ENCODE data around the gene POLR3K.

Gene POLR3K

DNA sequence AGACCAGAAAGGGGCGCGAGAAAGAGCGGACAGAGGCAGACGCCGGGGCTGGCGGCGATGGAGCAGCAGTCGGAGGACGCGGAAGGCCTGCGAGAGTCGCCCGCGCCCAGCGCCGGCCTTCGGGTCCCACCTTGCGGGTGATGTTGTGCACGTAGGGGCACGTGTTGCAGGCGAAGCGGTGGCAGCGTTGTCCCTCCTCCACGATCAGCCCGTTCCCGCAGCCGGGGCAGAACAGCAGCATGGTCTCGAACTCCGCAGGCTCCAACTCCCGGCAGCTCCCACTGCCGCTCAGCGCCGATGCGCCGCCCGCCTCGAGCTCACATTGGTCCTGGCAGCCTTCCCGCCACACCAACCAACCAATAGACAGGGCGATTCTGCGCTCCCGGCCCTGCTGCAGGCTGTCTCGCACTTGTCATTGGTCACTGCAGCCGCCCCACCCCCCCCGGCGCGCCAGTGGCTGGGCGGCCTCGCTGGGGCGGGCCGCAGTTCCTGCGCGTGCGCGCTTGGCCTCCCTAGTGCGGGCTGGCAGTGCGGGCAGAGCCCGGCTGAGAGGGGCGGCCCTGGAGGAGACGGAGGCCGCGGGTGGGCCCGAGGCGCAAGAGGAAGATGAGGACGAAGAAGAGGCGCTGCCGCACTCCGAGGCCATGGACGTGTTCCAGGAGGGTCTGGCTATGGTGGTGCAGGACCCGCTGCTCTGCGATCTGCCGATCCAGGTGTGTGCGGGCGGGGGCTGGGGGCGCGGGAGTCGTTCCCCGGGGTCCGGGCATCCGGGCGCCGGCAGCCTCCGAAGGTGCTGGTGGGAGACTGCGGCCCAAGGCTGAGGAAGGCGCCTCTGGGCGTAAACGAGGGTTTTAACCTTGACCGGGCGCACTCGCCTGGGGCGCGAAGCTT lies at the start of gene POLR3K, which contains the start of gene SNRNP25:
Gene POLR3K, minus strand, starts transcription at position 263 of the 891 bp plus-strand sequence. Its CDS starts 22 bp downstream, at position 241.
Gene SNRNP25, plus strand, starts transcription at position 483 of the 891 bp plus-strand sequence. Its CDS starts 189 bp downstream, at position 672.
- FAIRE-seq, result no peak

DNA sequence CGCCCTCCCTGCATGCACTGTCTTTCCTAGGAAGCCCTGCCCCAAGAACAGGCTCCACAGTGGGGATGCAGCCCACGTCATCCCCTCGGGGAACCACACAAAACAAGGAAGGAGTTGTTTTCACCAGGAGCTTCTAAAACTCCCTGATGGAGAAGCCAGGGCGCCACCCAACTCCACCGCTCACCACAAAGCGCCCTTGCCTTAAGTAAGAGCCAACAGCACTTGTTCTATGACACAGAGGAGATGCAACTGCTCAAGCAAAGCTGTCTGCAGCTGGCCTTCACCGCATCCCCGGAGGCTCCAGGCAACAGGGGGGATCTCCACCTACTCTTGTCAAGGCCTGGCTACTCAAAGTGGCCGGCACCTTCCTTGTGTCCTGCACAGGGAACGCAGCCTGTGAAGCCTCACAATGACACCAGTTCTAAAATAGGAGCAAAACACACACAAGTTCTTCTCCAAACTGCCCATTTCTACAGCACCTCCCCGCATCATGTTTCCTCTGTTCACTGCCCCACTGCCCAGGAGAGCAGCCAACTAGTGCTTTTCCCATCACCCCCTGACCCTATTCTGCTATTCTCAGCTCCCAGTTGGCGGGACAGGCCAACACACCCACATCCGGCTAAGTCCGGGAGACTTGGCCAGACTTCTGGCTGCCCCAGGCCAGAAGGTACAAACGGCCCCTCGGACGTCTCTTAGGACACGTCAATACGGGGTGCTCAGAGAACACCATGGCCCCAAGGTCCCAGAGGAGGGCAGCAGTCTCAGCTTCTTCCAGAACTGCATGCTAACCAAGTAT lies 48.9 kb upstream of the POLR3K start:
- no peak for FAIRE-seq

DNA sequence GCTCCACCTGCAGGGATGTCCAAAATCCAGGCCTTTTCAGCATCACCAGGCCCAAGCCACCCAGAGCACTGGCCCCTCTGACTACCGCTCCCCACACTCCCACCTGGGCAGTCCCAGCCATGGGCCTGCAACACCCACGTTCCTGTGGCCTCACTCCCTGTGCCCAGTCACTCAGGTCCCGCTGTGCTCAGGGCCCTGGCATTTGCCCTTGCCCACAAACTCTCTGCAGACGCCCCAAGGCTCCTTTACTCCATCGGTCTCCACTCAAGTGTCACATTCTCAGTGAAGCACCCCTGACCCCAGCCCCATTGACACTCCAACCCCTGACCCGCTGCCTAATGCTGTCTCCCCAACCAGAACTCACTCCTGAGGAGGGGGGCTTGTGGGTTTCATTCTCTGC lies 48.2 kb upstream of the POLR3K start:
- FAIRE-seq, result no peak

DNA sequence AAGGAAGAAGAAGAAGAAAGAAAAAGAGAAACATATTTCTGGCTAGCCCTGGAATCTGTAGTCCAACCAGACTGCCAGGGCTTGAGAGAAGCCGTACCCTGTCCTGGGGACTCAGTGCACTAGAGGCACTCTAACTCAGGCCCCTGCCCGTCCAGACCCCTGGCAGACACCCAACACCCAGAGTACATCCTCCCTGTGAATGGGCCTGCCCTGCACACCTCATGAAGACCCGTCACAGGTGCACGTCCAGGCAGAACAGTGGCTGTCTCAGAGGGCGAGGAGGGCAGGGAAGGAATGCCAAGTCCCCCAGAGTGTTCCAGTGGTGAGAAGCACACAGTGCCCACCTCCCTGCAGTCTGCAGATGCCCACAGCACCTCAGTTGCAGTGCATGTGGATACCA lies 47.6 kb upstream of the POLR3K start:
- FAIRE-seq, result no peak

DNA sequence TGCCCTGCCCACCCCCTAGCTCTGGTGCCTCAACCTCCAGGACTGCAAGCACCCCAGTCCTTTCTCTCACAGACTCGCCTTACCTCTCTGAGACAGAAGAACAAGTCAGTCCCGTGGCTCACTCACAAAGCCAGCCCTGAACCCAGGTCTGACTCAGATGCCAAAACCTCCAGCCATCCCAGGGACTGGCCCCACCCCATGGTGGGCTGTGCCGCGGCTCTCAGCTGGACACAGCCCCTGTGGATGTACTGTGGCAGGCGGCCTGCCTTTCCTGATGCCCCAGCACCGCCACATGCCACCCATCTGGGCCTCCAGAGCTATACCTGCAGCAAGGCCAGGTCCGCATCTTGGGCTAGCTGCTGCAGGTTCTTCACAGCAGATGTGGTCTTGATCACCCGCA lies 44.4 kb upstream of the POLR3K start:
- no peak for FAIRE-seq

DNA sequence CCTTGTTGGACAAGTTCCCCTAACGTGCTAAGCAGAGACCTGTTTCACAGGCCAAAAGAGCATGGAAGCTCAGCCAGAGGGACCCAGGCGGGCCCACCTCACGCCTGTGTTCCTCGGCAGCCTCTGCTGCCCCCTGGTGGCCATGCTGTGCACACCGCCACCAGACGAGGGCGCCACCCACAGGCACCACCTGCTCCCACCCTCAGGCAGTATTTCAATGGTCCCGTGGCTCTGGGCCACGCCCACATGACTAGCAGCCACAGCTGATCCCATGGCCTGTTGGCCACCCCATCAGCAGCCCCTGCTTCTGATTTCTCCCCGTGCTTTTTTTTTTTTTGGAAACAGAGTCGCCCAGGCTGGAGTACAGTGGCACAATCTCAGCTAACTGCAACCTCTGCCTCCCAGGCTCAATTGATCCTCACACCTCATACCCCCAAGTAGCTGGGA lies 43.5 kb upstream of the POLR3K start:
- no peak for FAIRE-seq

DNA sequence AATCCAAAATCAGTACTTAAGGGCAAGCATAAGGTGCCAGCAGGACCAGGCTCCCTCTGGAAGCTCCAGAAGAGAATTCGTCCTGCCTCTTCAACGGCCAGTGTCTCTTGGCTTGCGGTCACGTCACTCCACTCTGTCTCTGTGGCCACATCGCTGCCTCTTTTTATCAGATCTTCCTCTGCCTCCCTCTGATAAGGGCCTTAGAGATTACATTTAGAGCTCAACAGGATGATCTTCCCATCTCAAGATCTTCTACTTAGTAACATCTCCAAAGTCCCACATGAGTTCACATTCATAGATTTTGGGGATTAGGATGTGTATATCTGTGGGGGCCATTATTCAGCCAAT lies 41.5 kb upstream of the POLR3K start:
- no peak for FAIRE-seq

DNA sequence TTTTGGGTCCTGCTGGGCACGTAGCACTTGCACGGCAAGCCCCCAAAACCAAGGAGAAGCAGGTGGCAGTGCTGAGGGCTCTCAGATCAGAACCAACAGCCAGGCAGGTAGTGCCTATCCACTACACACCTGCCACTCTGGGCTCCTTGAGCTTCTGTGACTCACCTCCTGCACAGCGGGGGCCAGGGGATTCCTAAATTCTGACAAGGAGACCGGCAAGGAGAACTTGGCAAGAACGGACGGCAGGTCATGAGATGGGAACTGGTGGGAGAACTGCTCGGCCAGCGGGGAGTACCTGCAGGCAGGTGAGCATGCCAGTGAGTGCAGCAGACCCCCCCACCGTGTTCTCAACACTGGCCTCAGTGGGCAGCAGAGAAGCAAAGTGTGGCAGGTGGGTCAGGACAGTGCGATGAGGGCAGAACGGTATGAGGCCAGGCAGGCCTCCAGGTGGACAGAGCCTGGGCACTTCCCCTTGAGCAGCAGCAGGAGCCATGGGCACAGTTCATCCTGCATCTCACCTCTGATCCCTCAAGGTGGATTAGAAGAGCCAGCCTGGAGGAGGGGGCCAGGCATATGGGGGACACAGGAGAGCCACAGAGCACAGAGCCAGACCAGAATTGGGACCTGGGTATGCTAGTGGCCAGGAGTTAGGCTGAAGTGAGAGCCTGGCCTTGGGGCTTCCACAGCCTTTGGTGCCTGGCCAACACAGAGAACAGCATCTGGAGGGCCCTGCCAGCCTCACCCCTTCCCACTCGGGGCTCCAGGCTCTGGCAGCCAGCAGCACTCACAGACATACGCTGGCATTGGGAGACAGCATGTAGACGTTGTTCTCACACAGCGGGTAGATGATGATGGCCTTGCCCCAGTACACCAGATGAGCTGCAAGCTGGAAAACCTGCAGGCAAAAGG lies 39.3 kb upstream of the POLR3K start:
- no peak for FAIRE-seq

DNA sequence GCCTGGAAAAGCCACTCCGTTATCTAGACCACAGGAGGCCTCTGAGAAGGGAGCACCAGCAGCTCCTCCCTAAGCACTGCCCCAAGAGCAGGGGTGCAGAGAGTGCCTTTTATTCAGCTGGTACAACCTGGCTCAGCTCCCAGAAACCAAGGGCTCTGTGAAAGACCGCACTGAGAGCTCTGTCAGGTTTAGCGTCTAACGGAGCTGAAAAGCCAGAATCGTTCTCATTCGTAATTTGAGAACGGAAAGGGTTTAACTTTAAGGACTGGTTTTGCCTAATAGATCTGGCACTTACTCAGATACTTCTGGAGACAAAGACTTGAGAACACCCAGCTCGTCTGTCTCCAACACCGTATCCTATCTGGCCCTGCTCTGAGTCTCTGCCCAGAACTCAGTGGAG lies 38.1 kb upstream of the POLR3K start:
- no peak for FAIRE-seq

DNA sequence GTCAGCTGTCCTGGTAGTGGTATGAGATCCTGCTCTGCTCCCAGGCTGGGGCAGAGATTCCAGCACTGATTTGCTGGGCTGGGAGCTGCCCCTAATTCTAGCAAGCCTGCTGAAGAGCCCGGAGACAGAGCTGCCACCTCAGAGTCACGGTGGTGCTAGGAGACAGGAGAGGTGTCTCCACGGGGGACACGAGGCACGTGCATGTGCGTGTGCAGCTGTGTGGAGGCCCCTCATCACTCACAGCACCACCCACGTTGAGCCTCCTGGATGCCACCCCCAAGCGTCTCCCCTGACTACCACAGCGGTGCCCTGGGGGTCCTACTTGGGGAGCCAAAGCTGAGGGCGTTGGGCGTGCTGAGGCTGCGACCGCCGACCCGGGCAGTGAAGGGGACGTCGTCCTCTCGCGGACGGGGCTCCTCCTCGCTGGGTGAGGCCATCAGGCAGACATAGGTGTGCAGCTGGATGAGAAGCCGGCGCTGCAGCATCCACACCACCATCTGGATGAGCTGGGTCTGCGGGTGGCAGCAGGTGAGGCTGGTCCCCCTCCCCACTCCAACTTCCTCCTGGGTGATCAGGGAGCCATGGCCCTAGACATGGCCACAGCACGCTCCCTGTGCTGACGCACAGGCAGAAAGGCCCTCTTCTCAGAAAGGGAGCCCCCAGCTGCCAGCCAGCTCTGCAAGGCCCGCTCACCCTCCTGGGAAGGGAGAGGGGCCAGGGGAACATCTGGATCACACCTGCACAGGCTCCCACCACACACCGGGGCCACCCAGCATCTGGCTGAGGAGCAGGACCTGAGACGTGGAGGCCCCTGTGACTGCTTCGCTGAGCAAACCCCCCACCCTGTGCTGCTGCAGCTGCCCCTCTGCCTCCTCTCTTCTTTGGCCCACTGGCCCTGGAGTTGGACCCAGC lies 36.2 kb upstream of the POLR3K start:
- FAIRE-seq, result no peak

DNA sequence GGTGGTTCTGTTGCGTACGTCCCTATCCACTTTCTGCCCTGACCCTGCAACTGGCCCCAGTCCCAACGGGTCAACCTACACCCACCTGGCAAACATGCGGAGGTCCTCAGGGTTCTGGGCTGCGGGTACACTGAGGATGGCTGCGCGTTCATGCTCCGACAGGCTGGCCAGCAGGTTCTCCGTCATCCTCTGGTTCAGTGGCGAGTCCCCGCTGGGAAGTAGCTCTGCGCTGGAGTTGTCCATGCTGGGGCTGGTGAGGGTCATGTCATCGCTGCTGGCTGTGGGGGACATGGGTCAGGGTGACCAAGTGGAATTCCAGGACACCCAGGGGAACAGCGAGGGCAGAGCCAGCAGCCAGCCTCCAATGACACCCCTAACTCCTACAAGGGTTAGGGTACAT lies 35.2 kb upstream of the POLR3K start:
- no peak for FAIRE-seq

DNA sequence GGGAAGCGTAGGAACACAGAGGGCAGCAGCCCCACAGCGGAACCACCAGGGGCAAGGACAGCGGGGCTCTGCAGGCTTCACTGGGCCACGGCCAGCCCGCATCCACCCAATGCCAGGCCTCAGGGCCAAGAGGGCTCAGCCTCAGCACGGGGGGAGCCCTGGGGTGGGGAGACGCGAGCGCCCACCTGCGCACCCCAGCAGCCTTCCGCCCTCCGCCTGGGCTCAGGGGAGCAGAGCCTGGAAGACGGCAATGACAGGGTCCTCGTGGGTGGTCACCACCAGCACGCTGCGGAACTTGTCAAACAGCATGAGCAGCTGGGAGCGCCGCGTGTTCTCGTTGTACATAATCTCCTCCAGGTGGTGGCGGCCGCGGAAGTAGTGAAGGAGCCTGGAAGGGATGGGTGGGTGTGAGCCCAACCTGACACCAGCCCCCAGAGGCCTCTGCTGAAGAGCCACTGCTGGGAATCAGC lies 33.1 kb upstream of the POLR3K start:
- FAIRE-seq, result no peak

DNA sequence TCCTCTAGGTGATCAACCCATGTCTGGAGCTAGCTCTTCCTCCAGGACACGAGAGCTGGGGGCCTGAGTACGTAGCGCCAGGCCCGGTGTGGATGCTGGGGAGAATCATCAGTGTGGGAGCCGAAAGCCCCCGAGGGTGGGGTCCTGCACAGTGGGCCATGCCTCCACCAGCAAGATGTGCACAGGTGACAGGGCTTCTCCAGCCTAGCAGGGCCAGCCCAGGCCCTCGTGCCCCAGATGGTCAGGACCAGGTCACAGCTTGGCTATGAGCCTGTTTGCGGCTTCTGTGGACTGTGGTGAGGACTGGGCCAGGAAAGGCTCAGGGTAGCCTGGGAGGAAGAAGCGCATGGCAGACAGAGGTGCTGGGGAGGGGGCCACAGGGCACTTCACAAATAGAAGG lies 32.5 kb upstream of the POLR3K start:
- FAIRE-seq, result no peak

DNA sequence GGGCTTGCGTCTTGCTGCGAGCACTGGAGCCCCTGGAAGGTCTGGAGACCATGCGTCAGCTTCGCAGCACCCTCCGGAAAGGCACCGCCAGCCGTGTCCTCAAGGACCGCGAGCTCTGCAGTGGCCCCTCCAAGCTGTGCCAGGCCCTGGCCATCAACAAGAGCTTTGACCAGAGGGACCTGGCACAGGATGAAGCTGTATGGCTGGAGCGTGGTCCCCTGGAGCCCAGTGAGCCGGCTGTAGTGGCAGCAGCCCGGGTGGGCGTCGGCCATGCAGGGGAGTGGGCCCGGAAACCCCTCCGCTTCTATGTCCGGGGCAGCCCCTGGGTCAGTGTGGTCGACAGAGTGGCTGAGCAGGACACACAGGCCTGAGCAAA lies 32.0 kb upstream of the POLR3K start:
- FAIRE-seq, result no peak

DNA sequence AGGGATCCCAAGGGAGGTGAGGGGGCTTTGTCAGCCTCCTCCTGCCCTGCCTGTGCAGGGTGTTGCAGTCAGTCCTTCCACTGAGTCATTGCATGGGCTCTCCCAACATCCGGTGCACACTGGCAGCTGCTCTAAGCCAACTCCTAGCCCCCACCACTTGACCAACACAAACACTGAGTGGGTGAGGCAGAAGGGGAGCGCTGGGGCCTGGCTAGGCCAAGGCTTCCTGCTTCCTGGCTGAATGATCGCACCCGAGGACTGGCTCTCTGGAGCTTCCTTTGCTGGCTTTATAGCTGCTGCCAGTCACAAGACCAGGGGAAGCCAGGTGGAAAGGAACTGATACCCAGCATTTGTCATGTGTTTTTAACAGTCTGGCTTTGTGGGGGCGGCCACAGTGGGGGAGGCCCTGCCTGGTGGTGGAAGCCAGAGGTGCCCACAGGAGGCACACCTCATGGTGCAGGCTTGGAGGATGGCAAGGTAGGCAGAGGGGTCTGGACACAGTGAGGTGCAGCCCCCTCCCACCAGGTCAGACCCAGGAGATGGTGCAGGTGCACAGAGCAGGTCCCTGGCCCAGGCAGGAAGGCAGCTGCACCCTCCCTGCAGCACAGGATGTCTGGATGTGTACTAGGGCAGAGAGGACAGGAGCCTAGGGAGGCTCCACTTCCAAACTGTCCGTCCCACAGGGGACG lies 31.5 kb upstream of the POLR3K start:
- FAIRE-seq, result no peak

DNA sequence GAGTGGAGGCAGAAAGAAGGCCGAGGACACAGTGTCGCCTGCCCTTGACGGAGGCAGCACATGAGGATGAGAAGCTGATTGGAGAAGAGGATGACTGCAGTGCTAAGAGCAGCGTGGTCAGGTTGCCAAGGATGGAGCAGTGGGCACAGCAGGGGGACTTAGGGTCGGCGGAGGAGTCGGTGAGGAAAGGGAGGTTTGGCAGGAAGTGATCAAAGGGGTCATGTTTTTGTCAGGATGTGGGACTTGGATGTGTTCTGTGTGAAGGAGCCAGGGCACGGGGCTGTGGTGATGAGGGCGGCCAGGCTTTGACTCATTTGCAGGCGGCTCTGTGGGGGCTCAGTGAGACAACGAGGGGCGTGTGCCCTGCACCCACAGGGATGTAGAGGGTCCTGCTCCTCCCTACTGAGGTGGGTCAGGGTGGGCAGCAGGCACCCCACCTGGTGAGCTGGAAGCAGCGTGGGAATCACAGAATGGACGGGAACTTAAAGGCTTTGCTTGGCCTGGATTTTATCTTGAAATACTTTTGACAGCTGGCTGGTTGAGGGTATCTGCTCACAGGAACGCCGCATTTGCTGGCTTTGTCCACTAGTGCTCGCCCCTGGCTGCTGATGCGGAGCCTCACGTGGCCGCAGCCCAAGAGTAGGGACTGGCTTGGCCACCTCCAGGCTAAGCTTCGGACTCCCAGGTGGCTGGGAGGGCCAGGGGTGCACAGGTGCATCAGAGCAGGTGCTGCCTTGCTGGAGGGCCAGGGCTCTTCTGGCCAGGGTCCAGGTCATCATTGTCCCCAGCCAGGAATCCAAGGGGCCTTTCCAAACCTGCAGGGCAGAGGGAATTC lies 30.6 kb upstream of the POLR3K start:
- no peak for FAIRE-seq

DNA sequence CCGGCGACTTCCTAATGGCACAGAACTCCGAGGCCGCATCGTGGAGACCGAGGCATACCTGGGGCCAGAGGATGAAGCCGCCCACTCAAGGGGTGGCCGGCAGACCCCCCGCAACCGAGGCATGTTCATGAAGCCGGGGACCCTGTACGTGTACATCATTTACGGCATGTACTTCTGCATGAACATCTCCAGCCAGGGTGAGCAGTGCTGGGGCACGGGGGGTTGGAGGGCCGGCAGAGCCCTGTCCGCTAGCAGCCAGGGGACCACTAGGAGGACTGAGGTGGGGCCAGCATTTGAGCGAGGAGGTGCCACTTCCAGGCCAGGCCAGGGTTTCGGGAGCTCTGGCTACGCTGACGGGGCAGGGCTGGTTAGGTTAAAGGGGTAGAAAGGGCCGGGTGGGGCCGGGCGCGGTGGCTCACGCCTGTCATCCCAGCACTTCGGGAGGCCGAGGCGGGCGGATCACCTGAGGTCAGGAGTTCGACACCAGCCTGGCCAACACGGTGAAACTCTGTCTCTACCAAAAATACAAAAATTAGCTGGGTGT lies 29.7 kb upstream of the POLR3K start:
- FAIRE-seq, result no peak

DNA sequence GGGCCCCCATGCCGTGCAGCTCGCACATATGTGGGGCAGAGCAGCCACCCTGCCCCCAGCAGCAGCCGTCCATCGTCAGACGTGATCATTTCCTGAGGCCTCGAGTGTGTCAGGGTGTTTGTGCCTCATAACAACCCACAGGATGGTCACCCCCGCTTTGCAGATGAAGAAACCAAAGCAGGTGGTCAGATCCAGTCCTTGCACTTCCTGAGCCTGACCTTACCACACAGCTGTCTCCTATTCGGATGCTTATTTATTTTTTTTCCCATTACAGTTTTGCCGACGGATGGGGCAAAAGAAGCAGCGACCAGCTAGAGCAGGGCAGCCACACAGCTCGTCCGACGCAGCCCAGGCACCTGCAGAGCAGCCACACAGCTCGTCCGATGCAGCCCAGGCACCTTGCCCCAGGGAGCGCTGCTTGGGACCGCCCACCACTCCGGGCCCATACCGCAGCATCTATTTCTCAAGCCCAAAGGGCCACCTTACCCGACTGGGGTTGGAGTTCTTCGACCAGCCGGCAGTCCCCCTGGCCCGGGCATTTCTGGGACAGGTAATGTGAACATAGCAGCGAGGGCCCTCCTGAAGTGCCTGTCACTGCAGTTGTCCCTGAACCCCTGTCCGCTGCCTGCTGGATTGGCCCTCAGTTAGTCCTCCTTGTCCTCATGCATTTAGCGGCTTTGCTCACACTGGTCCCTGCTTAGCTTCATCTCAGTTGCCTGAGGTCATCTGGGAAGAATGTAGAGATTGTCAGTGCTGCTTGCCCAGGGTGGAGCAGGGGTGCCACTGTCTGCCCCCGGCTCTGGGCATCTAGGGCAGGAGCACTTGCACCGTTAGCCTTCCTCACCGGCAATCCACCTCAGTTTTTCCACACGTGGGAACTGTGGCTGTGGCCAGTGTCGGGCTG lies 26.0 kb upstream of the POLR3K start:
- FAIRE-seq, result no peak

Data from endometrium (tissue), 2 donors.